PC-9 (cell line): Measurements from ENCODE around the gene GGPS1. TPM values are rescaled to one million over a fixed set of nuclear protein-coding genes. Genes with fewer than 3 reads are reported as not detected.

Experiments
- BruUV-seq: library from RNA; stranded (reverse); fragments of 400-500 nt; replicated peaks from 2 replicates; lab custom pipeline; 2021; lab: Mats Ljungman, UMichigan
- CTCF ChIA-PET: fragments of 300-600 bp; sonication (Branson Sonifier 250); formaldehyde crosslinking; loops from one replicate; lab custom pipeline; 2022; ENCODE audit warnings: antibody characterized with exemption; lab: Charles Lee
- POLR2A ChIA-PET: fragments of 300-600 bp; sonication (Branson Sonifier 250); formaldehyde crosslinking; loops from one replicate; lab custom pipeline; 2022; ENCODE audit warnings: antibody characterized with exemption; ENCODE audit not compliant: unreplicated experiment; lab: Charles Lee
- DNase-seq, 2 experiments: peaks; one replicate each; pipeline versions ENCODE4 v3.0.0 to v3.0.0-alpha.2; 2015 to 2022; ENCODE audit warnings: mixed read lengths in 1 of 2
- H2AFZ ChIP-seq: fragments of 200-600 bp; sonication (generic); 2 replicates; pipeline ENCODE4 v1.8.1; 2017; ENCODE audit warnings: antibody characterized with exemption
- H3F3A ChIP-seq: fragments of 200-600 bp; sonication (generic); 2 replicates; pipeline ENCODE4 v1.8.1; 2017; ENCODE audit warnings: antibody characterized with exemption, mild to moderate bottlenecking, low read depth; ENCODE audit not compliant: insufficient read depth
- H3K27ac ChIP-seq: fragments of 200-600 bp; sonication (generic); 2 replicates; pipeline ENCODE4 v1.6.1; 2016; ENCODE audit warnings: mixed run types
- H3K27me3 ChIP-seq: fragments of 200-600 bp; sonication (generic); 2 replicates; pipeline ENCODE4 v1.6.1; 2016; ENCODE audit warnings: low read depth, mixed run types; ENCODE audit not compliant: insufficient read depth
- H3K36me3 ChIP-seq: fragments of 200-600 bp; sonication (generic); 2 replicates; pipeline ENCODE4 v1.6.1; 2016; ENCODE audit warnings: low read depth, mixed run types
- H3K4me1 ChIP-seq: fragments of 200-600 bp; sonication (generic); replicated peaks from 2 replicates; pipeline ENCODE4 v1.6.1; 2016; ENCODE audit warnings: mixed run types; ENCODE audit not compliant: insufficient read depth
- H3K4me2 ChIP-seq: fragments of 200-600 bp; sonication (generic); 2 replicates; pipeline ENCODE4 v1.6.1; 2017; ENCODE audit warnings: mixed run types
- H3K4me3 ChIP-seq: fragments of 200-600 bp; sonication (generic); 2 replicates; pipeline ENCODE4 v1.6.1; 2016; ENCODE audit warnings: mixed run types
- H3K79me2 ChIP-seq: fragments of 200-600 bp; sonication (generic); 2 replicates; pipeline ENCODE4 v1.6.1; 2017; ENCODE audit warnings: low read depth, mixed run types
- H3K9me2 ChIP-seq: fragments of 200-600 bp; sonication (generic); 2 replicates; pipeline ENCODE4 v1.8.1; 2017; ENCODE audit warnings: mild to moderate bottlenecking; ENCODE audit not compliant: insufficient read depth
- H3K9me3 ChIP-seq: fragments of 200-600 bp; sonication (generic); 2 replicates; pipeline ENCODE4 v1.8.1; 2016; ENCODE audit warnings: low read depth; ENCODE audit not compliant: insufficient read depth
- H4K20me1 ChIP-seq: fragments of 200-600 bp; sonication (generic); 2 replicates; pipeline ENCODE4 v1.8.1; 2017; ENCODE audit not compliant: insufficient read depth
- EZH2 ChIP-seq: fragments of 200-600 bp; sonication (generic); IDR thresholded peaks from 2 replicates; pipeline ENCODE4 v1.8.0; 2017; ENCODE audit warnings: antibody characterized with exemption, low read depth
- intact Hi-C: fragments of 100-400 bp; cut with micrococcal nuclease; formaldehyde crosslinking; loops from one replicate; pipeline ENCODE4 v1.10.0; 2022; ENCODE audit not compliant: unreplicated experiment
- total RNA-seq: library from RNA; stranded (reverse); gene quantifications from 2 replicates; pipeline ENCODE4 v1.2.3, GENCODE V29; 2021
- TF ChIP-seq, protein P1 (sequence below): fragments of 200-600 bp; sonication (generic); conservative IDR thresholded peaks from 2 replicates; pipeline ENCODE4 v1.6.1; 2017; ENCODE audit warnings: mixed run types, antibody characterized with exemption, mild to moderate bottlenecking, moderate library complexity

GGPS1 gene
- total RNA-seq, 1 experiment from 2014 or later = 61.7 TPM

DNA sequence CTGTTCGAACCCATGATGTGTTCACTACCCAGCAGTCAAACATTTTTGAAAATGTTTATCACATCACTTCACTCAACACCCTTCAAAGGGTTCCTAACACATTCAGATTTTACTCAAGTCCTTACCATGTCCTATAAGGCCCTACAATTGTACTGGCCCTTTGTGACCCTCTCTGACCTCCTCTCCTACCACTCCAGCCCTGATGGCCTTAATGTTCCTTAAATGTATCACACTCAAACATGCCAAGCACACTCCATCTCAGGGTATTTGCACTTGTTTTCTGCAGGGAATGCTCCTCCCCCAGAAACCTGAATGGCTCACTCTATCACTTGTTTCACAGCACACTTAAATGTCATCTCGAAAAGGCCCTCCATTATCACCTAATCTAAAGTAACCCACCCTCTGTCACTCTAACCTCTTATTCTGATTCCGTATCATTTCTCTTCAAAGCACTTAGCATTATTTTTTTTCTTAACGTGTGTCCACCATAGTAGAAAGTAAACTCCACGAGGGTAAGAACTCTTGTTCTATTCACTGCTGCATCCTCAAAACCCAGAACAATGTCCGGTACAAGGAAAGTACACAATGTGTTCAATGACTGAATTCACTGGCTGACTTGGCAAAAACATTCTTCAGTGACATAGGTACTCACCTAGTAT is 7.7 kb upstream of the GGPS1 start:
- no TSS peak for BruUV-seq
- Histone ChIP-seq H3K4me3 (no peak overlapping the region), H3K4me2 (no peak overlapping the region), H3K27ac (no peak overlapping the region), H4K20me1 (peaks cover 54% of the 10 kb centered on the region), H3F3A (peaks cover 6% of the 10 kb centered on the region; the same call in 1 of the 2 replicates), H3K36me3 (peaks cover 22% of the 10 kb centered on the region; the same call in 1 of the 2 replicates), H3K27me3 (no peaks in the 10 kb centered on the region), H3K9me3 (no peaks in the 10 kb centered on the region), H3K9me2 (no peaks in the 10 kb centered on the region), H3K79me2 (peaks cover 99% of the 10 kb centered on the region), H3K4me1 (peaks cover 18% of the 10 kb centered on the region), H2AFZ (no peak overlapping the region)
- DNase-seq = no peak
- TF ChIP-seq, protein P1, sequence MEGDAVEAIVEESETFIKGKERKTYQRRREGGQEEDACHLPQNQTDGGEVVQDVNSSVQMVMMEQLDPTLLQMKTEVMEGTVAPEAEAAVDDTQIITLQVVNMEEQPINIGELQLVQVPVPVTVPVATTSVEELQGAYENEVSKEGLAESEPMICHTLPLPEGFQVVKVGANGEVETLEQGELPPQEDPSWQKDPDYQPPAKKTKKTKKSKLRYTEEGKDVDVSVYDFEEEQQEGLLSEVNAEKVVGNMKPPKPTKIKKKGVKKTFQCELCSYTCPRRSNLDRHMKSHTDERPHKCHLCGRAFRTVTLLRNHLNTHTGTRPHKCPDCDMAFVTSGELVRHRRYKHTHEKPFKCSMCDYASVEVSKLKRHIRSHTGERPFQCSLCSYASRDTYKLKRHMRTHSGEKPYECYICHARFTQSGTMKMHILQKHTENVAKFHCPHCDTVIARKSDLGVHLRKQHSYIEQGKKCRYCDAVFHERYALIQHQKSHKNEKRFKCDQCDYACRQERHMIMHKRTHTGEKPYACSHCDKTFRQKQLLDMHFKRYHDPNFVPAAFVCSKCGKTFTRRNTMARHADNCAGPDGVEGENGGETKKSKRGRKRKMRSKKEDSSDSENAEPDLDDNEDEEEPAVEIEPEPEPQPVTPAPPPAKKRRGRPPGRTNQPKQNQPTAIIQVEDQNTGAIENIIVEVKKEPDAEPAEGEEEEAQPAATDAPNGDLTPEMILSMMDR = no peak
- intact Hi-C loops = loop anchor here (10.0 kb wide), 1 partner anchor 196 kb away; the partner anchor contains the start of gene TOMM20
- ChIA-PET CTCF (no interaction called here), POLR2A (no interaction called here)

DNA sequence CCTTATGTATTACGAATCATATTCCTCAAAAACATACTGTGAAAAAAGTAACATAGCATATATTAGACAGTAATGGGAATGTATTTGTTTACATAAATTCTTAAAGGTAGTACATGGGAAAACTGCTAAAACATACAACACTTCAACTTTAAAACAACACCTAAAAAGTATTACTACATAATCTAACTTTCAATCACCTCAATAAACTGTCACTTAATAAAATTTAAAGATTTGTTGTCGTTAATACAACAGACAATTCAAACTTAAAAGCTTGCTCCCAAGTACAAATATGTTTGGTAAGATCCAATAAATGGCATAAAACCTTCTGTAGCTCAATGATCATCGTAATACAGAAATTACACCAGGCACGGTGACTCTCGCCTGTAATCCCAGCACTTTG is 4.1 kb upstream of the GGPS1 start:
- no peak overlapping the region for H3K4me3 ChIP-seq
- no peaks in the 10 kb centered on the region for H3K9me3 ChIP-seq
- no peak overlapping the region for H3K27ac ChIP-seq
- intact Hi-C loops = loop anchor here (10.0 kb wide), 1 partner anchor 199 kb away; the partner anchor contains the start of gene TOMM20
- no peak for DNase-seq
- TF ChIP-seq EZH2 = no peak
- TF ChIP-seq, protein P1 = no peak
- no peaks in the 10 kb centered on the region for H3K9me2 ChIP-seq
- H3K27me3 ChIP-seq = no peaks in the 10 kb centered on the region
- peaks cover 21% of the 10 kb centered on the region; the same call in 1 of the 2 replicates for H3K36me3 ChIP-seq
- H3F3A ChIP-seq = peaks cover 5% of the 10 kb centered on the region
- BruUV-seq = no TSS peak
- ChIA-PET POLR2A (no interaction called here), CTCF (interaction anchor here (0.6 kb wide), 1 partner anchor 69 kb away, joined by 5 read pairs; no protein-coding TSS in a partner anchor)
- H3K79me2 ChIP-seq = peaks cover 89% of the 10 kb centered on the region
- H3K4me1 ChIP-seq = peaks cover 26% of the 10 kb centered on the region
- peak overlapping the region; percentile 94; the same call in 1 of the 2 replicates for H3K4me2 ChIP-seq
- H4K20me1 ChIP-seq = peaks cover 39% of the 10 kb centered on the region
- no peak overlapping the region for H2AFZ ChIP-seq

DNA sequence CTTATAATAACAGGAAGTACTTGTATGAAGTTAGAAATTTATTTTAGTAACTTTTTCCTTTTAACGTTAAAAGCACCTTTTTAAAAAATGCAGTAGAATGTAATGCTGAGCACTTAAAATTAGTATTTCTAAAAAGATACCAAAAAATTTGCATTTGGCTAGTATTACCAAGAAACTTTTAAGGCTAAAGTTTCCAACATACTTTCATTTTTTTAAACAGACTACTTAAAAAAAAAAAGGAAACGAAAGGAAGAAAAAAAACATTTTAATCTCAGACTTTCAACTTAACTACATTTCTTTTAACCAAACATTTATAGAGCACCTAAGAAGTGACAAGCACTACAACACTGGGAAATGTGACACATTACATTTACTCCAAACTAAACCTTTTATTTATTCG is 3.2 kb upstream of the GGPS1 start:
- Histone ChIP-seq H3K9me2 (no peaks in the 10 kb centered on the region), H3K4me2 (peak overlapping the region; percentile 94), H3K9me3 (no peaks in the 10 kb centered on the region), H3K27me3 (no peaks in the 10 kb centered on the region), H2AFZ (no peak overlapping the region), H4K20me1 (peaks cover 39% of the 10 kb centered on the region), H3K36me3 (peaks cover 18% of the 10 kb centered on the region; the same call in 1 of the 2 replicates), H3K4me3 (peak overlapping the region; percentile 89; the same call in 1 of the 2 replicates), H3K27ac (no peak overlapping the region), H3K4me1 (peaks cover 26% of the 10 kb centered on the region), H3K79me2 (peaks cover 89% of the 10 kb centered on the region), H3F3A (peaks cover 14% of the 10 kb centered on the region)
- CTCF ChIA-PET = no interaction called here
- POLR2A ChIA-PET = no interaction called here
- no peak for DNase-seq
- TF ChIP-seq, protein P1 = no peak
- no peak for TF ChIP-seq EZH2
- BruUV-seq = no TSS peak
- intact Hi-C loops = loop anchor here (5.0 to 10.0 kb wide), 3 partner anchors 163 to 953 kb away; partner anchors contain the start of genes COA6, RBM34 and TOMM20
